Central memory CD8-positive, alpha-beta T cell (primary cell): Measurements from ENCODE around the gene GPRASP3.
"Not testable (repeated sequence)": the region's sequence is repeated elsewhere in the genome, so short reads cannot be mapped to it uniquely, and the experiment has no call there.

Experiments used
- ATAC-seq: fragments of 150-1000 bp; cut with Tn5 transposase; replicated peaks from 2 replicates; pipeline ENCODE4 v1.10.0; 2022; ENCODE audit warnings: mild to moderate bottlenecking, moderate FRiP score, moderate number of reproducible peaks; ENCODE audit not compliant: poor library complexity, severe bottlenecking; ENCODE audit errors: extremely low read depth
- DNase-seq, 2 donors: peaks; one replicate each; pipeline ENCODE4 v3.0.0; 2021; ENCODE audit warnings: low spot score in 2 of 2
- H3K27ac Mint-ChIP-seq: one replicate; pipeline ENCODE4 v1.8.0; 2022; ENCODE audit warnings: low read depth, mild to moderate bottlenecking, moderate library complexity, mixed read lengths
- H3K27me3 Mint-ChIP-seq: one replicate; pipeline ENCODE4 v1.8.0; 2022; ENCODE audit warnings: mixed read lengths
- H3K36me3 Mint-ChIP-seq: one replicate; pipeline ENCODE4 v1.8.0; 2022; ENCODE audit warnings: mild to moderate bottlenecking, moderate library complexity, mixed read lengths; ENCODE audit not compliant: insufficient read depth
- H3K4me1 Mint-ChIP-seq: one replicate; pipeline ENCODE4 v1.8.0; 2022; ENCODE audit warnings: mixed read lengths
- H3K4me3 Mint-ChIP-seq: one replicate; pipeline ENCODE4 v1.8.0; 2022; ENCODE audit warnings: mild to moderate bottlenecking, moderate library complexity, mixed read lengths
- H3K9me3 Mint-ChIP-seq: one replicate; pipeline ENCODE4 v1.8.0; 2022; ENCODE audit warnings: mixed read lengths

Gene GPRASP3

GRCh38 chrX:102720237-102721168 lies at the start of gene GPRASP3:
Gene GPRASP3 (plus strand): TSS chrX:102720743. CDS start chrX:102748996, 28,253 bp downstream.
- no peaks in the 10 kb centered on the region for H3K36me3 Mint-ChIP-seq
- peaks cover 7% of the 10 kb centered on the region for H3K4me1 Mint-ChIP-seq

GRCh38 chrX:102672856-102673255 lies 47.7 kb upstream of the GPRASP3 start:
- Mint-ChIP-seq H3K27ac (no peak overlapping the region), H3K27me3 (no peaks in the 10 kb centered on the region), H3K36me3 (no peaks in the 10 kb centered on the region), H3K4me3 (no peak overlapping the region), H3K4me1 (peaks cover 8% of the 10 kb centered on the region), H3K9me3 (no peaks in the 10 kb centered on the region)
- DNase-seq: no peak
- ATAC-seq: no peak

More at GRCh38 chrX:102720237-102721168, at the start of gene GPRASP3:
- Mint-ChIP-seq H3K27me3 (no peaks in the 10 kb centered on the region), H3K9me3 (no peaks in the 10 kb centered on the region), H3K27ac (peak within 1 kb of the TSS; percentile 93), H3K4me3 (peak within 1 kb of the TSS; percentile 85)
- ATAC-seq (peak; percentile 93), DNase-seq (peak; percentile 13 to 33)

- not testable (repeated sequence) for H3K27ac Mint-ChIP-seq, ATAC-seq, H3K9me3 Mint-ChIP-seq, H3K4me3 Mint-ChIP-seq, DNase-seq, H3K27me3 Mint-ChIP-seq, H3K36me3 Mint-ChIP-seq
- H3K4me1 Mint-ChIP-seq: peaks cover 16% of the 10 kb centered on the region
These were observed 43.1 kb upstream of the GPRASP3 start for GRCh38 chrX:102677479-102677878.

GRCh38 chrX:102684772-102685520 lies 35.6 kb upstream of the GPRASP3 start:
- ATAC-seq (no peak), DNase-seq (no peak)
- H3K4me3 Mint-ChIP-seq: no peak overlapping the region
- no peak overlapping the region for H3K27ac Mint-ChIP-seq
- peaks cover 6% of the 10 kb centered on the region for H3K9me3 Mint-ChIP-seq
- H3K27me3 Mint-ChIP-seq: no peaks in the 10 kb centered on the region
- H3K36me3 Mint-ChIP-seq: peaks cover 2% of the 10 kb centered on the region
- H3K4me1 Mint-ChIP-seq: peaks cover 22% of the 10 kb centered on the region

GRCh38 chrX:102694749-102695148 lies 25.8 kb upstream of the GPRASP3 start:
- Mint-ChIP-seq H3K27ac (no peak overlapping the region), H3K4me1 (no peaks in the 10 kb centered on the region), H3K27me3 (no peaks in the 10 kb centered on the region), H3K36me3 (peaks cover 2% of the 10 kb centered on the region), H3K4me3 (no peak overlapping the region), H3K9me3 (no peaks in the 10 kb centered on the region)
- DNase-seq (no peak), ATAC-seq (no peak)

GRCh38 chrX:102696306-102696705 lies 24.2 kb upstream of the GPRASP3 start:
- ATAC-seq (no peak), DNase-seq (no peak)
- no peaks in the 10 kb centered on the region for H3K9me3 Mint-ChIP-seq
- peaks cover 2% of the 10 kb centered on the region for H3K36me3 Mint-ChIP-seq
- H3K4me3 Mint-ChIP-seq: no peak overlapping the region
- no peaks in the 10 kb centered on the region for H3K4me1 Mint-ChIP-seq
- no peak overlapping the region for H3K27ac Mint-ChIP-seq
- H3K27me3 Mint-ChIP-seq: no peaks in the 10 kb centered on the region

GRCh38 chrX:102697494-102697893 lies 23.0 kb upstream of the GPRASP3 start:
- no peak for ATAC-seq
- Mint-ChIP-seq H3K4me1 (no peaks in the 10 kb centered on the region), H3K4me3 (no peak overlapping the region), H3K27me3 (peaks cover 5% of the 10 kb centered on the region), H3K9me3 (peaks cover 3% of the 10 kb centered on the region), H3K27ac (no peak overlapping the region), H3K36me3 (peaks cover 2% of the 10 kb centered on the region)
- no peak for DNase-seq

- no peak for DNase-seq
- no peak for ATAC-seq
- Mint-ChIP-seq H3K27me3 (peaks cover 19% of the 10 kb centered on the region), H3K4me1 (peaks cover 5% of the 10 kb centered on the region), H3K9me3 (no peaks in the 10 kb centered on the region), H3K36me3 (peaks cover 3% of the 10 kb centered on the region), H3K4me3 (no peak overlapping the region), H3K27ac (no peak overlapping the region)
These were observed 11.6 kb upstream of the GPRASP3 start for GRCh38 chrX:102708900-102709299.

- H3K9me3 Mint-ChIP-seq: no peaks in the 10 kb centered on the region
- no peak for DNase-seq
- H3K4me3 Mint-ChIP-seq: peak overlapping the region; percentile 80
- no peak overlapping the region for H3K27ac Mint-ChIP-seq
- ATAC-seq: no peak
- H3K4me1 Mint-ChIP-seq: peaks cover 5% of the 10 kb centered on the region
- peaks cover 19% of the 10 kb centered on the region for H3K27me3 Mint-ChIP-seq
- peaks cover 3% of the 10 kb centered on the region for H3K36me3 Mint-ChIP-seq
These were observed 8.7 kb upstream of the GPRASP3 start for GRCh38 chrX:102711872-102712215.

GRCh38 chrX:102712216-102712966 lies 8.2 kb upstream of the GPRASP3 start, which contains the start of gene GPRASP2:
Gene GPRASP2 (plus strand): TSS chrX:102712448. CDS start chrX:102714870, 2,422 bp downstream.
- DNase-seq (no peak), ATAC-seq (peak; percentile 56)
- Mint-ChIP-seq H3K27me3 (peaks cover 19% of the 10 kb centered on the region), H3K4me1 (peaks cover 5% of the 10 kb centered on the region), H3K9me3 (no peaks in the 10 kb centered on the region), H3K27ac (no peak within 1 kb of the TSS), H3K4me3 (peak within 1 kb of the TSS; percentile 80), H3K36me3 (peaks cover 3% of the 10 kb centered on the region)

- ATAC-seq (no peak), DNase-seq (no peak)
- peaks cover 3% of the 10 kb centered on the region for H3K36me3 Mint-ChIP-seq
- H3K9me3 Mint-ChIP-seq: no peaks in the 10 kb centered on the region
- H3K27me3 Mint-ChIP-seq: peaks cover 19% of the 10 kb centered on the region
- H3K27ac Mint-ChIP-seq: no peak overlapping the region
- peaks cover 5% of the 10 kb centered on the region for H3K4me1 Mint-ChIP-seq
- peak overlapping the region; percentile 80 for H3K4me3 Mint-ChIP-seq
These were observed 7.4 kb upstream of the GPRASP3 start for GRCh38 chrX:102712981-102713625.

- no peak for ATAC-seq
- H3K36me3 Mint-ChIP-seq: peaks cover 3% of the 10 kb centered on the region
These were observed 5.5 kb upstream of the GPRASP3 start for GRCh38 chrX:102714994-102715393.

More at GRCh38 chrX:102714994-102715393, 5.5 kb upstream of the GPRASP3 start:
- peaks cover 5% of the 10 kb centered on the region for H3K4me1 Mint-ChIP-seq
- no peak overlapping the region for H3K27ac Mint-ChIP-seq
- no peaks in the 10 kb centered on the region for H3K9me3 Mint-ChIP-seq
- peaks cover 19% of the 10 kb centered on the region for H3K27me3 Mint-ChIP-seq
- DNase-seq: no peak
- no peak overlapping the region for H3K4me3 Mint-ChIP-seq
